Measurements from ENCODE around the gene C11orf68. TPM values are rescaled to one million over a fixed set of nuclear protein-coding genes. Genes with fewer than 3 reads are reported as not detected.

The C11orf68 gene
- 25.6 and 28.8 TPM in 2 replicates for total RNA-seq

GRCh38 chr11:65918211-65919140 lies at the start of gene C11orf68:
Gene C11orf68, minus strand, starts transcription at chr11:65919062. Its CDS starts 31 bp downstream, at chr11:65919031.

GRCh38 chr11:65961267-65962140 lies 42.6 kb upstream of the C11orf68 start, which contains the start of gene SART1:
Gene SART1, plus strand, starts transcription at chr11:65961734. Its CDS starts 47 bp downstream, at chr11:65961781.

GRCh38 chr11:65945430-65945911 lies 26.6 kb upstream of the C11orf68 start, which contains the start of gene TSGA10IP:
Gene TSGA10IP, plus strand, starts transcription at chr11:65945480. Its CDS starts 196 bp downstream, at chr11:65945676.

GRCh38 chr11:65919141-65919572 lies 295 bp upstream of the C11orf68 start, which contains the start of gene DRAP1:
Gene DRAP1, plus strand, starts transcription at chr11:65919426. Its CDS starts 76 bp downstream, at chr11:65919502.

GRCh38 chr11:65900125-65900898 lies 18.6 kb downstream of the C11orf68 start, which contains the start of gene FOSL1:
Gene FOSL1, minus strand, starts transcription at chr11:65900388. Its CDS starts 49 bp downstream, at chr11:65900339.

GRCh38 chr11:65890324-65891218 lies 28.3 kb downstream of the C11orf68 start, which contains the start of gene CCDC85B:
Gene CCDC85B, plus strand, starts transcription at chr11:65890673. Its CDS starts 111 bp downstream, at chr11:65890784.

GRCh38 chr11:65888163-65888814 lies 30.6 kb downstream of the C11orf68 start, which contains the start of gene FIBP:
Gene FIBP, minus strand, starts transcription at chr11:65888471. Its CDS starts 53 bp downstream, at chr11:65888418.

GRCh38 chr11:65879617-65880016 lies 39.2 kb downstream of the C11orf68 start, which contains the start of gene CTSW:
Gene CTSW, plus strand, starts transcription at chr11:65879837. Its CDS starts 18 bp downstream, at chr11:65879855.

GRCh38 chr11:65872586-65873317 lies 46.1 kb downstream of the C11orf68 start, which contains the start of gene EFEMP2:
Gene EFEMP2, minus strand, starts transcription at chr11:65872800. Its CDS starts 446 bp downstream, at chr11:65872354.

Other genes with a start within 250 kb of the C11orf68 start
- gene KAT5, start 206.8 kb downstream of the C11orf68 start, total RNA-seq: 46.8 and 47.7 TPM in 2 replicates
- gene RNASEH2C, start 198.3 kb downstream of the C11orf68 start, total RNA-seq: 20.2 and 48.9 TPM in 2 replicates
- 12.5 and 13.9 TPM in 2 replicates for gene AP5B1, start 138.1 kb downstream of the C11orf68 start, total RNA-seq
- gene OVOL1, start 132.0 kb downstream of the C11orf68 start, total RNA-seq: 0.51 TPM in 1 of 2 replicates, not detected in the other
- 0.89 TPM in 1 of 2 replicates, not detected in the other for gene SNX32, start 85.1 kb downstream of the C11orf68 start, total RNA-seq
- gene CFL1, start 60.9 kb downstream of the C11orf68 start, total RNA-seq: 1,341 and 2,316 TPM in 2 replicates
- 52.4 and 57.2 TPM in 2 replicates for gene MUS81, start 58.6 kb downstream of the C11orf68 start, total RNA-seq
- 77.6 and 161 TPM in 2 replicates for gene EFEMP2, start 46.3 kb downstream of the C11orf68 start, total RNA-seq
- 0.81 TPM in 1 of 2 replicates, not detected in the other for gene CTSW, start 39.2 kb downstream of the C11orf68 start, total RNA-seq
- 176 and 229 TPM in 2 replicates for gene FIBP, start 30.6 kb downstream of the C11orf68 start, total RNA-seq
- gene CCDC85B, start 28.4 kb downstream of the C11orf68 start, total RNA-seq: 55.9 and 59.3 TPM in 2 replicates
- gene FOSL1, start 18.7 kb downstream of the C11orf68 start, total RNA-seq: 19.8 and 147 TPM in 2 replicates
- gene DRAP1, start 364 bp upstream of the C11orf68 start, total RNA-seq: 104 and 182 TPM in 2 replicates
- not detected in 2 replicates for gene TSGA10IP, start 26.4 kb upstream of the C11orf68 start, total RNA-seq
- gene SART1, start 42.7 kb upstream of the C11orf68 start, total RNA-seq: 48.7 and 51.8 TPM in 2 replicates
- 28.1 and 34.7 TPM in 2 replicates for gene EIF1AD, start 83.1 kb upstream of the C11orf68 start, total RNA-seq
- 70.9 and 118 TPM in 2 replicates for gene BANF1, start 83.4 kb upstream of the C11orf68 start, total RNA-seq
- 2.4 and 18.0 TPM in 2 replicates for gene CST6, start 92.9 kb upstream of the C11orf68 start, total RNA-seq
- 0.33 and 1.0 TPM in 2 replicates for gene CATSPER1, start 107.4 kb upstream of the C11orf68 start, total RNA-seq
- 2.1 and 45.1 TPM in 2 replicates for gene GAL3ST3, start 130.1 kb upstream of the C11orf68 start, total RNA-seq
- gene SF3B2, start 133.3 kb upstream of the C11orf68 start, total RNA-seq: 160 and 223 TPM in 2 replicates
- gene PACS1, start 151.2 kb upstream of the C11orf68 start, total RNA-seq: 50.5 and 67.8 TPM in 2 replicates